HepG2 (cell line): ENCODE measurements around the gene ZFHX3. TPM values are rescaled to one million over a fixed set of nuclear protein-coding genes. Genes with fewer than 3 reads are reported as not detected.

Experiments
- ARNT ChIP-seq: fragments of 450-650 bp; IDR thresholded peaks from 2 replicates; pipeline ENCODE4 v1.6.1; 2017
- BRCA1 ChIP-seq: sonication (generic); formaldehyde crosslinking; IDR thresholded peaks from 2 replicates; pipeline ENCODE4 v1.4.0; 2020; ENCODE audit warnings: missing genetic modification reagents
- KMT2A ChIP-seq: sonication (generic); formaldehyde crosslinking; IDR thresholded peaks from 2 replicates; pipeline ENCODE4 v1.4.0; 2020; ENCODE audit warnings: missing genetic modification reagents
- NFKBIZ ChIP-seq: IDR thresholded peaks from 2 replicates; pipeline ENCODE4 v1.6.1; 2018; ENCODE audit warnings: missing genetic modification reagents, missing compliant biosample characterization
- SIN3A ChIP-seq: IDR thresholded peaks from 2 replicates; pipeline ENCODE4 v1.6.1; 2011; ENCODE audit warnings: low read depth, mild to moderate bottlenecking, control low read depth, low read length, borderline replicate concordance
- ZNF136 ChIP-seq: sonication (generic); formaldehyde crosslinking; IDR thresholded peaks from 2 replicates; pipeline ENCODE4 v1.8.1; 2022; ENCODE audit warnings: low read depth, mild to moderate bottlenecking, moderate library complexity, missing genetic modification reagents
- ZNF3 ChIP-seq: IDR thresholded peaks from 2 replicates; pipeline ENCODE4 v1.7.0; 2017; ENCODE audit warnings: inconsistent platforms
- ZNF547 ChIP-seq: sonication (generic); formaldehyde crosslinking; IDR thresholded peaks from 2 replicates; pipeline ENCODE4 v1.5.1; 2020; ENCODE audit warnings: mild to moderate bottlenecking, missing genetic modification reagents
- ZNF605 ChIP-seq: sonication (generic); formaldehyde crosslinking; IDR thresholded peaks from 2 replicates; pipeline ENCODE4 v1.8.0; 2022; ENCODE audit warnings: mild to moderate bottlenecking, missing genetic modification reagents
- ZNF792 ChIP-seq: IDR thresholded peaks from 2 replicates; pipeline ENCODE4 v1.6.1; 2016
- polyA plus RNA-seq, 8 experiments: library from polyadenylated mRNA; depleted of rRNA in 3 of 8; stranded (reverse) in 7 of 8; unstranded in 1 of 8; fragments of >200 nt; fragmentation: Illumina TruSeq in 4 of 8; extraction: Trizol in 4 of 8; gene quantifications; 2 replicates each; pipeline versions ENCODE4 v1.2.1 to v1.2.3, GENCODE V29; 2011 to 2016; ENCODE audit warnings: low read depth in 4 of 8, missing spikeins in 1 of 8, mixed read lengths in 1 of 8; ENCODE audit not compliant: insufficient read depth in 1 of 8
- total RNA-seq, 5 experiments: library from RNA; depleted of rRNA; stranded (reverse); fragments of >200 nt; fragmentation: Illumina TruSeq; extraction: Trizol; gene quantifications; 2 replicates each; pipeline ENCODE4 v1.2.3, GENCODE V29; 2016; ENCODE audit warnings: low read depth in 1 of 5
- TF ChIP-seq, protein P1 (sequence below), 2 experiments: fragments of 450-650 bp in 1 of 2; sonication (generic) in 1 of 2; formaldehyde crosslinking in 1 of 2; IDR thresholded peaks; 2 replicates each; pipeline versions ENCODE4 v1.6.1 to v1.8.0; 2016 to 2022; ENCODE audit warnings: antibody characterized with exemption in 1 of 2, mild to moderate bottlenecking in 1 of 2, missing genetic modification reagents in 1 of 2
- TF ChIP-seq, protein P2 (sequence below): sonication (generic); formaldehyde crosslinking; IDR thresholded peaks from 2 replicates; pipeline ENCODE4 v1.8.1; 2023; ENCODE audit warnings: mild to moderate bottlenecking, missing genetic modification reagents, borderline replicate concordance
- TF ChIP-seq, protein P3 (sequence below): IDR thresholded peaks from 2 replicates; pipeline ENCODE4 v1.6.1; 2016
- TF ChIP-seq, protein P4 (sequence below): sonication (generic); formaldehyde crosslinking; IDR thresholded peaks from 2 replicates; pipeline ENCODE4 v1.5.1; 2020; ENCODE audit warnings: missing genetic modification reagents, mild to moderate bottlenecking, borderline replicate concordance
- TF ChIP-seq, protein P5 (sequence below): sonication (generic); formaldehyde crosslinking; IDR thresholded peaks from 2 replicates; pipeline ENCODE4 v1.8.0; 2023; ENCODE audit warnings: mild to moderate bottlenecking, missing genetic modification reagents

Gene ZFHX3
- total and polyA plus RNA-seq, 2 of the 13 experiments (the other 11 are each of a cell fraction or from before 2014, with no cell fraction given): 5.0 to 6.0 TPM

DNA sequence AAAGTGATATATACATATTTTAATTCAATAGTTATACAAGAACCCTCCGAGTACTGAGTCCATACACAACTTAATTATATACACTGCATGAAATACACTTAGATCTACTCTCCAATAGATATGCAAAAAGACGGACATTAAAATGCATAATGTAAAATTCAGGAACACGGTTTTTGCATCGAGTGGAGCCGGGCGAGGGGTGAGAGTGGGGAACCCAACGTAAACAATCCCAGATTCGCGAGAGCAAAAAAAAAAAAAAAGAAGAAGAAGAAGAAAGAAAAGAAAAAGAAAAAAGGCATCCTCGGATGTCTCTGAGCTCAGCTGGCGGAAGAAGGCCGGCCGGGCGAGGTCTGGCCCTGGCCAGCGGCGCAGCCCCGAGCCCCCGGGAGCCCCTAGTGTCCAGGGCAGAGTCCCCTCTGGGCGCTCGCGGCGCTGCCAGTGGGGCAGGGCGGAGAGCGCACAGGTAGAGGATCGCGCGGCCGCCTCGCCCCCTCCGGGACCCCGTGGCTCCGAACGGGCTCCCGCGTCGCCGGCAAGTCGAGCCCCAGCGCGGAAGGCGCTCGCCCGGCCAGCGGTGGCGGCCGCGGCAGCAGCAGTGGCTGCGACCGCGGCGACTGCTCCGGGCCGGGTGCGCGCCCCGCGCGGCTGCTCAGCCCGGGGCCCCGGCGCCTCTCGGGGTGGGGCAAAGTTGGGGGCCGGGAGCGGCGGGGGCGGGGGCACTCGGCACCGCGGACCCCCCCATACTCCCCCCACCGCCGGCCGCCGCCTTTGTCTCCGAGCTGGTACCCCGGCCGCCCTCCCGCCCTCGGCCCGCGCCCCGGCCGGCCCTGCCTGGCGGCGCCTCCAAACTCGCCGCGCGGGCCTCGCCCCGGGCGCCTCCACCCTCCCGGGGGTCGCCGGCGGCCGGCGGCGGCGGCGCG is 9.6 kb upstream of the ZFHX3 start (continued):
- TF ChIP-seq, protein P1, sequence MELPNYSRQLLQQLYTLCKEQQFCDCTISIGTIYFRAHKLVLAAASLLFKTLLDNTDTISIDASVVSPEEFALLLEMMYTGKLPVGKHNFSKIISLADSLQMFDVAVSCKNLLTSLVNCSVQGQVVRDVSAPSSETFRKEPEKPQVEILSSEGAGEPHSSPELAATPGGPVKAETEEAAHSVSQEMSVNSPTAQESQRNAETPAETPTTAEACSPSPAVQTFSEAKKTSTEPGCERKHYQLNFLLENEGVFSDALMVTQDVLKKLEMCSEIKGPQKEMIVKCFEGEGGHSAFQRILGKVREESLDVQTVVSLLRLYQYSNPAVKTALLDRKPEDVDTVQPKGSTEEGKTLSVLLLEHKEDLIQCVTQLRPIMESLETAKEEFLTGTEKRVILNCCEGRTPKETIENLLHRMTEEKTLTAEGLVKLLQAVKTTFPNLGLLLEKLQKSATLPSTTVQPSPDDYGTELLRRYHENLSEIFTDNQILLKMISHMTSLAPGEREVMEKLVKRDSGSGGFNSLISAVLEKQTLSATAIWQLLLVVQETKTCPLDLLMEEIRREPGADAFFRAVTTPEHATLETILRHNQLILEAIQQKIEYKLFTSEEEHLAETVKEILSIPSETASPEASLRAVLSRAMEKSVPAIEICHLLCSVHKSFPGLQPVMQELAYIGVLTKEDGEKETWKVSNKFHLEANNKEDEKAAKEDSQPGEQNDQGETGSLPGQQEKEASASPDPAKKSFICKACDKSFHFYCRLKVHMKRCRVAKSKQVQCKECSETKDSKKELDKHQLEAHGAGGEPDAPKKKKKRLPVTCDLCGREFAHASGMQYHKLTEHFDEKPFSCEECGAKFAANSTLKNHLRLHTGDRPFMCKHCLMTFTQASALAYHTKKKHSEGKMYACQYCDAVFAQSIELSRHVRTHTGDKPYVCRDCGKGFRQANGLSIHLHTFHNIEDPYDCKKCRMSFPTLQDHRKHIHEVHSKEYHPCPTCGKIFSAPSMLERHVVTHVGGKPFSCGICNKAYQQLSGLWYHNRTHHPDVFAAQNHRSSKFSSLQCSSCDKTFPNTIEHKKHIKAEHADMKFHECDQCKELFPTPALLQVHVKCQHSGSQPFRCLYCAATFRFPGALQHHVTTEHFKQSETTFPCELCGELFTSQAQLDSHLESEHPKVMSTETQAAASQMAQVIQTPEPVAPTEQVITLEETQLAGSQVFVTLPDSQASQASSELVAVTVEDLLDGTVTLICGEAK (IDR thresholded peaks at IDR 0.05): no peak
- TF ChIP-seq, protein P1 (CRISPR knock-in tag; IDR thresholded peaks at IDR 0.05): no peak
- TF ChIP-seq, protein P2, sequence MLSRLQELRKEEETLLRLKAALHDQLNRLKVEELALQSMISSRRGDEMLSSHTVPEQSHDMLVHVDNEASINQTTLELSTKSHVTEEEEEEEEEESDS: no peak
- peak; percentile 72; the same call in 1 of the 2 replicates for TF ChIP-seq KMT2A (CRISPR knock-in tag)
- no peak for TF ChIP-seq BRCA1 (CRISPR knock-in tag)
- TF ChIP-seq ZNF547 (CRISPR knock-in tag): no peak
- TF ChIP-seq, protein P3, sequence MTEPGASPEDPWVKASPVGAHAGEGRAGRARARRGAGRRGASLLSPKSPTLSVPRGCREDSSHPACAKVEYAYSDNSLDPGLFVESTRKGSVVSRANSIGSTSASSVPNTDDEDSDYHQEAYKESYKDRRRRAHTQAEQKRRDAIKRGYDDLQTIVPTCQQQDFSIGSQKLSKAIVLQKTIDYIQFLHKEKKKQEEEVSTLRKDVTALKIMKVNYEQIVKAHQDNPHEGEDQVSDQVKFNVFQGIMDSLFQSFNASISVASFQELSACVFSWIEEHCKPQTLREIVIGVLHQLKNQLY (CRISPR knock-in tag): no peak
- no peak for TF ChIP-seq ZNF792
- no peak for TF ChIP-seq NFKBIZ (CRISPR knock-in tag)
- peak; percentile 84; the same call in 1 of the 2 replicates for TF ChIP-seq SIN3A
- no peak for TF ChIP-seq ZNF605 (CRISPR knock-in tag)
- TF ChIP-seq, protein P4, sequence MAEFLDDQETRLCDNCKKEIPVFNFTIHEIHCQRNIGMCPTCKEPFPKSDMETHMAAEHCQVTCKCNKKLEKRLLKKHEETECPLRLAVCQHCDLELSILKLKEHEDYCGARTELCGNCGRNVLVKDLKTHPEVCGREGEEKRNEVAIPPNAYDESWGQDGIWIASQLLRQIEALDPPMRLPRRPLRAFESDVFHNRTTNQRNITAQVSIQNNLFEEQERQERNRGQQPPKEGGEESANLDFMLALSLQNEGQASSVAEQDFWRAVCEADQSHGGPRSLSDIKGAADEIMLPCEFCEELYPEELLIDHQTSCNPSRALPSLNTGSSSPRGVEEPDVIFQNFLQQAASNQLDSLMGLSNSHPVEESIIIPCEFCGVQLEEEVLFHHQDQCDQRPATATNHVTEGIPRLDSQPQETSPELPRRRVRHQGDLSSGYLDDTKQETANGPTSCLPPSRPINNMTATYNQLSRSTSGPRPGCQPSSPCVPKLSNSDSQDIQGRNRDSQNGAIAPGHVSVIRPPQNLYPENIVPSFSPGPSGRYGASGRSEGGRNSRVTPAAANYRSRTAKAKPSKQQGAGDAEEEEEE (CRISPR knock-in tag): no peak
- TF ChIP-seq ARNT: no peak
- no peak for TF ChIP-seq ZNF3 (CRISPR knock-in tag)
- TF ChIP-seq, protein P5, sequence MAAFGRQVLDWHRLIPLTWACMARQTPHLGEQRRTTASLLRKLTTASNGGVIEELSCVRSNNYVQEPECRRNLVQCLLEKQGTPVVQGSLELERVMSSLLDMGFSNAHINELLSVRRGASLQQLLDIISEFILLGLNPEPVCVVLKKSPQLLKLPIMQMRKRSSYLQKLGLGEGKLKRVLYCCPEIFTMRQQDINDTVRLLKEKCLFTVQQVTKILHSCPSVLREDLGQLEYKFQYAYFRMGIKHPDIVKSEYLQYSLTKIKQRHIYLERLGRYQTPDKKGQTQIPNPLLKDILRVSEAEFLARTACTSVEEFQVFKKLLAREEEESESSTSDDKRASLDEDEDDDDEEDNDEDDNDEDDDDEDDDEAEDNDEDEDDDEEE (CRISPR knock-in tag): no peak
- TF ChIP-seq ZNF136 (CRISPR knock-in tag): no peak
